Sigmoid colon (tissue), 7 donors: ENCODE data around the gene YJU2. TPM values are rescaled to one million over a fixed set of nuclear protein-coding genes. Genes with fewer than 3 reads are reported as not detected.

Experiments
- DNase-seq: peaks from one replicate; pipeline ENCODE4 v3.0.0-alpha.2; 2019
- H3K27ac ChIP-seq, 4 donors: fragments of 200-600 bp; sonication (generic); one replicate each; pipeline ENCODE4 v1.5.1; 2016 to 2019; ENCODE audit warnings: mild to moderate bottlenecking in 1 of 4
- H3K27me3 ChIP-seq, 3 donors: fragments of 200-600 bp; sonication (generic); one replicate each; pipeline ENCODE4 v1.5.1; 2019; ENCODE audit warnings: mild to moderate bottlenecking in 1 of 3
- H3K36me3 ChIP-seq, 4 donors: fragments of 200-600 bp; sonication (generic); one replicate each; pipeline ENCODE4 v1.5.1; 2016 to 2019
- H3K4me1 ChIP-seq, 4 donors: fragments of 200-600 bp; sonication (generic); one replicate each; pipeline ENCODE4 v1.5.1; 2017 to 2019
- H3K4me3 ChIP-seq, 4 donors: fragments of 200-600 bp; sonication (generic); one replicate each; pipeline ENCODE4 v1.5.1; 2017 to 2019; ENCODE audit warnings: mild to moderate bottlenecking in 2 of 4, moderate library complexity in 1 of 4
- H3K9me3 ChIP-seq, 4 donors: fragments of 200-600 bp in 3 of 4; sonication (generic) in 3 of 4; one replicate each; pipeline versions ENCODE4 v1.5.1 to v1.6.1; 2013 to 2019
- CTCF ChIP-seq, 4 experiments: fragments of 450-650 bp in 3 of 4; fragments of 200-600 bp in 1 of 4; IDR thresholded peaks; one replicate each; pipeline ENCODE4 v1.5.1; 2016 to 2019; ENCODE audit warnings: antibody characterized with exemption in 4 of 4, mild to moderate bottlenecking in 3 of 4, moderate library complexity in 2 of 4
- EP300 ChIP-seq, 4 donors: sonication (generic); formaldehyde crosslinking; IDR thresholded peaks; one replicate each; pipeline ENCODE4 v1.6.1; 2017; ENCODE audit warnings: antibody characterized with exemption in 4 of 4
- POLR2A ChIP-seq, 2 donors: fragments of 450-650 bp; IDR thresholded peaks; one replicate each; pipeline ENCODE4 v1.6.1; 2016; ENCODE audit warnings: antibody characterized with exemption in 2 of 2, mild to moderate bottlenecking in 2 of 2, moderate library complexity in 2 of 2
- POLR2AphosphoS5 ChIP-seq, 4 donors: sonication (generic); formaldehyde crosslinking; IDR thresholded peaks; one replicate each; pipeline ENCODE4 v1.6.1; 2017; ENCODE audit warnings: antibody characterized with exemption in 4 of 4
- WGBS, 2 donors: extraction: QIAGEN DNeasy Blood & Tissue Kit; methylation state at CpG; one replicate each; pipeline ENCODE4 v1.1.7; 2013; 5-methylcytosine and 5-hydroxymethylcytosine counted together
- intact Hi-C: fragments of 100-400 bp; cut with DNase I; formaldehyde crosslinking; loops from one replicate; pipeline ENCODE4 v1.15.1; 2023
- polyA plus RNA-seq, 3 donors: library from polyadenylated mRNA; stranded (reverse); fragments of 200-250 nt; gene quantifications; one replicate each; pipeline ENCODE4 v1.2.3, GENCODE V29; 2013
- total RNA-seq, 4 donors: library from RNA; depleted of rRNA; stranded (reverse); fragments of >200 nt; gene quantifications; one replicate each; pipeline ENCODE4 v1.1.0, GENCODE V29; 2016
- donor health status: healthy with polysubstance abuse.
- donor health status: Bipolar disorder and iron deficiency.
- donor health status: healthy.

Gene YJU2
- total RNA-seq (10 to 100 TPM; 19.4 to 22.5 (median 20.8) TPM), polyA plus RNA-seq (10 to 100 TPM; 21.5 to 31.8 (median 24.6) TPM)

- 0% methylated on average over 45 of the region's 45 CpGs for WGBS, 2 donors
- H3K9me3 ChIP-seq, result peaks cover 0 to under 1% (median under 1%) of the 10 kb centered on the region in 4 donors
- intact Hi-C loops, result loop anchor here (2.0 to 5.0 kb wide), 4 partner anchors 80 to 275 kb away; partner anchors contain the start of genes CHAF1A and MPND
- TF ChIP-seq CTCF (IDR thresholded peaks at IDR 0.05) (no peak), POLR2AphosphoS5 (IDR thresholded peaks at IDR 0.05) (peak; percentile 37 to 67 (median 66))
- H3K4me1 ChIP-seq, result peaks cover 0 to 13% (median 12%) of the 10 kb centered on the region in 4 donors
- H3K27ac ChIP-seq, result peak within 1 kb of the TSS; percentile 93 to 96 (median 94)
- peaks cover 12 to 36% (median 28%) of the 10 kb centered on the region in 4 donors for H3K36me3 ChIP-seq
- peak within 1 kb of the TSS; percentile 60 to 79 (median 66) for H3K4me3 ChIP-seq
- H3K27me3 ChIP-seq, result no peaks in the 10 kb centered on the region
- peak; percentile 99 for DNase-seq
Measured at GRCh38 chr19:4246767-4247593, at the start of gene YJU2. Gene YJU2 (plus strand): TSS chr19:4247080. CDS start chr19:4247147, 67 bp downstream.

GRCh38 chr19:4197228-4197624 lies 49.7 kb upstream of the YJU2 start:
- WGBS, 2 donors, result 85 to 88% methylated on average over 5 of the region's 5 CpGs
- DNase-seq, result no peak
- H3K9me3 ChIP-seq, result no peaks in the 10 kb centered on the region
- H3K27ac ChIP-seq, result no peak overlapping the region
- H3K36me3 ChIP-seq, result no peaks in the 10 kb centered on the region
- intact Hi-C loops, result no loop called here
- no peak overlapping the region for H3K4me3 ChIP-seq
- peaks cover 17 to 67% (median 62%) of the 10 kb centered on the region in 3 donors for H3K27me3 ChIP-seq
- H3K4me1 ChIP-seq, result peaks cover 0 to 9% (median 8%) of the 10 kb centered on the region in 4 donors
- no peak for TF ChIP-seq POLR2A (IDR thresholded peaks at IDR 0.05)

GRCh38 chr19:4197625-4198466 lies 49.0 kb upstream of the YJU2 start:
- TF ChIP-seq POLR2AphosphoS5 (IDR thresholded peaks at IDR 0.05) (peak in 1 of 4 donors; percentile 19), POLR2A (IDR thresholded peaks at IDR 0.05) (no peak), EP300 (IDR thresholded peaks at IDR 0.05) (no peak), CTCF (IDR thresholded peaks at IDR 0.05) (no peak)
- peaks cover 17 to 63% (median 56%) of the 10 kb centered on the region in 3 donors for H3K27me3 ChIP-seq
- DNase-seq, result no peak
- intact Hi-C loops, result no loop called here
- H3K4me3 ChIP-seq, result peak overlapping the region in 2 of 4 donors; percentile 9 to 15
- H3K4me1 ChIP-seq, result peaks cover 0 to 9% (median 8%) of the 10 kb centered on the region in 4 donors
- H3K36me3 ChIP-seq, result no peaks in the 10 kb centered on the region
- WGBS, 2 donors, result 17 to 18% methylated on average over 64 to 66 of the region's 70 CpGs
- no peaks in the 10 kb centered on the region for H3K9me3 ChIP-seq
- no peak overlapping the region for H3K27ac ChIP-seq

GRCh38 chr19:4198467-4199126 lies 48.3 kb upstream of the YJU2 start:
- H3K36me3 ChIP-seq, result no peaks in the 10 kb centered on the region
- H3K4me1 ChIP-seq, result peaks cover 0 to 9% (median 8%) of the 10 kb centered on the region in 4 donors
- no peaks in the 10 kb centered on the region for H3K9me3 ChIP-seq
- peak overlapping the region in 2 of 4 donors; percentile 9 to 15 for H3K4me3 ChIP-seq
- DNase-seq, result no peak
- WGBS, 2 donors, result 9 to 14% methylated on average over 28 of the region's 28 CpGs
- TF ChIP-seq CTCF (IDR thresholded peaks at IDR 0.05) (no peak), EP300 (IDR thresholded peaks at IDR 0.05) (no peak), POLR2AphosphoS5 (IDR thresholded peaks at IDR 0.05) (no peak), POLR2A (IDR thresholded peaks at IDR 0.05) (no peak)
- intact Hi-C loops, result no loop called here
- no peak overlapping the region for H3K27ac ChIP-seq
- peaks cover 17 to 62% (median 49%) of the 10 kb centered on the region in 3 donors for H3K27me3 ChIP-seq
